Activated CD8-positive, alpha-beta memory T cell treated with anti-CD3 and anti-CD28 coated beads, Interleukin-2, amount 50 U/mL, for 24 hours (primary cell): ENCODE data around the gene OVCA2.

Source experiments
- DNase-seq: peaks from one replicate; pipeline ENCODE4 v3.0.0-alpha.2; 2020; ENCODE audit errors: extremely low read depth

OVCA2 gene

DNA sequence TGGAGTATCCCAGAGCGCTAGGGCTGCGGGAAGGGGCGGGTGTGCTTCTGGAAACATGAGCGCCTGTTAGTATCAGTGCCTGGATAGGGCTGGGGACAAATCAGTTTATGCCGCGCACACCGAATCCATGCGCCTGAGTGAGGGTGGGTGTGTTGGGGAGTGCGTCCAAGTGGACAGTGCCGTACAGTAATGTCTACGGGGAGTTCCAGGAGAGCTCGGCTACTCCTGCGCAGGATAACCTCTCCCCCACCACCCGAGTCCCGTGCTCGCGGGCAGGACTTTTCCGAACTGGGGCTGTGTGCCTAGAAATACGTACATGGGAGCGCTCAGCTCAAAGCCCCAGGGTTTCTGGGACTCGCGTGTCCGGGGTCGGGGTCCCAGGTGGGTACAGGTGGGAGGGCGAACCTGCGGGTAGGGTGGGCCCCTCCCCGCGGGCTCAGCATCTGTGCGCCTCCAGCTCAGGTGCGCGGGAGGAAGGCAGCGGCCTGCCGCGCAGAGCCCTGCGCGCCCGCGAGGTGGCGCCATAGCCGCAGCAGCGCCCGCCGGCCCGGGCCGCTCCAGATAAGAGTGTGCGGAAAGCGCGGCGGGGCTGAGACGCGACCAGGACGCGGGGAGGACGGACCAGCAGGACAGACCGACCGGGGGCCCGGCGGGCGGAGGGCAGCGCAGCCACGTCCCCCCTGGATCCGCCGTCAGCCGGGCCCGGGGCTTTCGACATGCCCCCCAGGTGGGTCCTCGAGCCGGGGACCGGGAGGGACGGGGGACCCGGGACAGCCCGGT is 12.9 kb downstream of the OVCA2 start, which contains the start of gene HIC1:
Gene HIC1, plus strand, starts transcription at position 592 of the 780 bp plus-strand sequence. CDS start 1,588 bp downstream, outside the sequence.
- DNase-seq = no peak

- no peak for DNase-seq
Measured at GRCh38 chr17:2055292-2056205, 13.7 kb downstream of the OVCA2 start.

- DNase-seq = no peak
Measured at GRCh38 chr17:2056206-2057174, 14.7 kb downstream of the OVCA2 start.

- no peak for DNase-seq
Measured at GRCh38 chr17:2057175-2057759, 15.4 kb downstream of the OVCA2 start.

- DNase-seq = no peak
Measured at GRCh38 chr17:2057760-2058585, 16.2 kb downstream of the OVCA2 start.

- DNase-seq = no peak
Measured at GRCh38 chr17:2058586-2059546, 17.0 kb downstream of the OVCA2 start.

- DNase-seq = no peak
Measured at GRCh38 chr17:2059547-2060384, 17.9 kb downstream of the OVCA2 start.

- DNase-seq = no peak
Measured at GRCh38 chr17:2060385-2060658, 18.5 kb downstream of the OVCA2 start.

- DNase-seq = no peak
Measured at GRCh38 chr17:2060681-2061440, 19.0 kb downstream of the OVCA2 start.

DNA sequence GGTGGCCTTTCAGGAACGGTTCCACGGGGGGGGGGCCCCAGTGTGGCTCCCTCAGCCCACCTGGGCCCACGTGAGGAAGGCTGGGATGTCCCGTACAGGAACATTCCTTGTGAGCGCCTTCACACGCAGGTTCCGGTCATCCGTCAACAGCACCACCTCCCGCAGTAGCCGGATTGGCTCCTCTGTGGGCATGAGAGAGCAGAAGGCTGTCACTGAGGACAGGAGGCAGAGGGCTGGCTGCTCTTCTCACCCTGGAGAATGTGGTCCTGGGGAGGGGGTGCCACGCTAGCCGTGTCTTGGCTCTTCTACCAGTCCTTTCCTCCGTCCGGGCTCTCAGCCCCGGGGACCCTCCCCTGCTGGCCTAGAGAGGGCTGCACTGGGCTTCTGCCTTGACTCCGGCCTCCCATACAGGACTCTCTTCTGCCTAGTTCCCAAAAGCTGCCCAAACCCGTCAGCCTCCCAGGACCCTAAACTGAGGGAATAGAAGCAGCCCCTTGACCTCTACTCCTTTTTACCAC is 19.7 kb downstream of the OVCA2 start:
- DNase-seq = no peak

- DNase-seq = no peak
Measured at GRCh38 chr17:2062571-2063183, 20.9 kb downstream of the OVCA2 start.

DNA sequence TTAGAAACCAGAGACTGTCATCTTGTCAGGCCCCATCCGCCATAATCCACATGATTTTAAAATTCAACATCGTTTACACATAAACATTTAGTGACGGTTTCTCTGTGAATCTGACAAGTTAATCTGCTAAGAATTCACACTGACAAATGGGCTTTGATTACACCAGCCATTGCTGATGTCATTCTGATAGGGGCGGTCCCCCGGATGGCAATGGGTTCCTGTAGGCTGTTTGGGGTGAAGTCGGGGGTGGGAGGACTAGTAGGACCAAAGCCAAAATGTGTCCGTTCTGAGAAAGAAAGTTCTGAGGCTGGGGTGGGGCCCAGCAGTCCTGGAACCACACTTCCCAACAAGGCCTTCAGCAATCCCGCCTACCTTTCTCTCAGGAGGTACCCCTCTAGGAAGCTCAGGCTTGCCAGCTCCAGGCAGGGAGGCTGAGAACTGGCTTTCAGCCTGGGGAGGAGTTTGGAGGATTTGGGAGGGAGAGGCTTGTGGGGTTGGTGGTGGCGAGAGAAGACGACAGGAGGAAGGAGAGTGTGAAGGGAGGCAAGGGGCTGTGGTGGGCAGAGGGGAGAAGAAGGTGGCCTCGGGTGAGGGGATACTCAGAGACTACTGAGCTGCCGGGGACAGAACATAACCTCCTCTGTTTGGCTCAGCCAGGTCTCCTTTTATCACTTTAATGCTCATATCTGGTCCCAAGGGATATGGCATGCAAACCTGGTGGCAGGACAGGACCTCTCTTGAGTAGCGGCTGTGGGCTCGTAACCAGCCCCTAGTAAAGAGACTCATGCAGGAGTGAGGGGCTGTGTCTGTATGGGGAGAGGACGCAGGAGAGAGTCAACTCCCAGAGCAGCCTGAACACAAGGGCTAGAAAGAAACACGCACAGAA is 21.7 kb downstream of the OVCA2 start:
- DNase-seq = no peak

DNA sequence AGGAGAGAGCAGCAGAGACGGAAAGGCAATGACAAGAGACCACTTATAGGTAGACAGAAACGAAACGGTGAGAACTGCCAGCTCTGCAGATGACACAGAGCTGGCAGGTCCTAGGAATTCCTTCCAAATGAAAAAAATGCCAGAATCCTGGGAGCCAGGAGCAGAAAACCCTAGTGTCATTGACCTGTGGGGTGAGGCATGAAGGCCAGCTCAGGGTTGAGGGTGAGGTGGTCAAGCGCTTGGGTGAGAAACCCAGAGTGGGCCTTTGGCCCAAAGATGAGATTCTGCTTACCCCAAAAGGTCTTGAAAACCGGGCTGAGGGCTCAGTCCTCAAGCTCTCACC is 22.3 kb downstream of the OVCA2 start:
- no peak for DNase-seq

- DNase-seq = no peak
Measured at GRCh38 chr17:2064520-2064971, 22.7 kb downstream of the OVCA2 start.

DNA sequence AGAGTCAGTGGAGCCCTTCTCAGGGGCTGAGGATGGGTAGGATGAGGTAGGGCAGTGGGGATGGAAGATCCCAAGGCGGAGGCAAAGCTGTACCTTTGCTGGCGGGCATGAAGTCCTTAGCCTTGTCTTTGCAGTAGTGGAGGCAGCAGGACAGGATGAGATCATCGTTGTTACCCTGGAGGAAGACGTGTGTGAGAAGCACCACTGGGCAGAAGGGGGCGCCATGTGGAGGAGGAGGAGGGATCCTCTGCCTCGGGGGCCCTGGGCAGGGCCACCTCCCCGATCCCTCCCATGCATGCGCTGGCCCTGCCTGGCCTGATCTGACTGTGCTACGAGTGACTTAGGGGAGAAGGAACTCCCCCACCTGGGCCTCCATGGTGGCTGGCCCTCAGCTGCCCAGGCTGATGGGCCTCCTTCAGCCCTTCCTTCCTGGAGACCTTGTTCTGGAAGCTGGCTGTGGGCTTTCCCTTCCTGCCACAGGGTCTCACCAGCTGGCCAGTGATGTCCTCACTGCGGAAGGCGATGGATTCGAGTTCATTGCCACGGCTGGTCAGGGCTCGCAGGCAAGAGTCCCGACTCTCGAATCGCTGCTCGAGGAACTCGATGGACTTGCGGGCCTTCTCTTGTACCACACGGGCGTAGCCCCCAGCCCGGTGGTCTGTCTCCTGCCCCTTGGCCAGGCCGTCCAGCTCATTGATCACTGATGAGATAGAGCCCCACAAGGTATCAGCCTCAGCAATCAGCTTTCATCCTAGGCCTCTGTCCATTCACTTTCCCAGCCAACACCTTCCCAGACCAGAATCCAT is 23.4 kb downstream of the OVCA2 start:
- DNase-seq = no peak
